ENCODE data around the gene G6PC3.

DNA sequence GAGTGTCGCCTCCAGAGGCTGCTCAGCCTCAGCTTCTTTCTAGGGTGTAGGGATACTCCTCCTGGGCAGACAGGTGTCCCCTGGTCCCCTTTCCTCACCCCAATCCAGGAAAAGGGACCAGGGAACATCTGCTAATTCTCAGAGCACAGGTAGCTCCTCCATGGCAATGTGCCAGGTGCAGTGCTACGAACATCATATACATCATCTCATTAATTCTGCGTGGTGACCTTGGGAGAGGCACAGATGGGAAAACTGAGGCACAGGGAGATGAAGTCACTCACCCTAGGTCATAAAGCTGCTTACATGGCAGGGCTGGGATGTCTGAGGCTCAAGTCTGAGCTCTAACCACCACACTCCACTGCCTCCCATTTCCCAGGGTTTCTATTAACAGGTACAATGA is 41.2 kb downstream of the G6PC3 start:
- TF ChIP-seq, protein P1, sequence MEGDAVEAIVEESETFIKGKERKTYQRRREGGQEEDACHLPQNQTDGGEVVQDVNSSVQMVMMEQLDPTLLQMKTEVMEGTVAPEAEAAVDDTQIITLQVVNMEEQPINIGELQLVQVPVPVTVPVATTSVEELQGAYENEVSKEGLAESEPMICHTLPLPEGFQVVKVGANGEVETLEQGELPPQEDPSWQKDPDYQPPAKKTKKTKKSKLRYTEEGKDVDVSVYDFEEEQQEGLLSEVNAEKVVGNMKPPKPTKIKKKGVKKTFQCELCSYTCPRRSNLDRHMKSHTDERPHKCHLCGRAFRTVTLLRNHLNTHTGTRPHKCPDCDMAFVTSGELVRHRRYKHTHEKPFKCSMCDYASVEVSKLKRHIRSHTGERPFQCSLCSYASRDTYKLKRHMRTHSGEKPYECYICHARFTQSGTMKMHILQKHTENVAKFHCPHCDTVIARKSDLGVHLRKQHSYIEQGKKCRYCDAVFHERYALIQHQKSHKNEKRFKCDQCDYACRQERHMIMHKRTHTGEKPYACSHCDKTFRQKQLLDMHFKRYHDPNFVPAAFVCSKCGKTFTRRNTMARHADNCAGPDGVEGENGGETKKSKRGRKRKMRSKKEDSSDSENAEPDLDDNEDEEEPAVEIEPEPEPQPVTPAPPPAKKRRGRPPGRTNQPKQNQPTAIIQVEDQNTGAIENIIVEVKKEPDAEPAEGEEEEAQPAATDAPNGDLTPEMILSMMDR (conservative IDR thresholded peaks at IDR 0.05; ENCODE audit: low read depth, low read length), result no peak
- no peak for TF ChIP-seq EZH2 (IDR thresholded peaks at IDR 0.05; ENCODE audit: borderline replicate concordance, low read depth, low read length, poor library complexity, severe bottlenecking)
